IPS-NIHi11 (cell line): ENCODE results near the gene SNRNP200.
"Not testable (repeated sequence)": the region's sequence is repeated elsewhere in the genome, so short reads cannot be mapped to it uniquely, and the experiment has no call there.

Experiments used
- DNase-seq: peaks from one replicate; pipeline ENCODE4 v3.0.0; 2012; ENCODE audit warnings: mixed read lengths, low spot score

The SNRNP200 gene

DNA sequence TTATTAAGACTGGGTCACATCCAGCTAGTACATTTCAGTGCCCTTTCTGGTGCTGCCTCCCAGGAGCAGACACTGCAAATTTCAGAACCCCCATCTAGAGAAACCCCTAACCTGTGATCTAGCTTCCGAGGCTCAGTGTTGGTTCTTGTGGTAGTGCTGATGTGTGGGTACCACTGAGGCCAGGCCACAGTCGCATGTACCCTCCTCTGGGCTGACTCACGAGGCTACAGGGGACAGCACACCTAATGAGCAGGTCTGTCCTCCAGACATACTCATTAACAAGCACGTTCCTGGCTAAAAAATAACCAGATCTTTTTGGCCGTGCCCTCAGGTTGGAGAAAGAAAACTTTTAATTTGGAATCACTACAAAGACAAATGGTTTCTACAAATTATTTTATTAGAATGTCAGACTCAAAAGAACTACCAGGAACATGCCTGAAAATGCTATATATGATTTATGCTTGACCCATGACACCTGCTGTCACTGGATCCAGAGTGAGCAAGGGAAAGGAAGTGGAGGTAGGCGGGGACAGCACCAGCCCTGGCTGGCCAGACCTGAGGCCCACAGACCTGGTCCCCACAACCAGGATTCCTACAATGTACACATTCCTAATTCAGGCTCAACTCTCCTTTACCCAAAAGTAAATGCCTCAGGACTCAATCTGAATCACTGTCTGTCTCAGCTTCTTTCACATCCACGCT is 30.8 kb downstream of the SNRNP200 start:
- no peak for DNase-seq

- no peak for DNase-seq
Observed at GRCh38 chr2:96273763-96274162, 31.6 kb downstream of the SNRNP200 start.

- DNase-seq, result no peak
Observed at GRCh38 chr2:96271995-96272394, 33.4 kb downstream of the SNRNP200 start.

GRCh38 chr2:96267159-96267971 is 38.0 kb downstream of the SNRNP200 start:
- DNase-seq, result peak; percentile 64

GRCh38 chr2:96265840-96266679 is 39.3 kb downstream of the SNRNP200 start, which contains the start of the genes CIAO1 and TMEM127:
TSS of gene CIAO1 (plus strand) at chr2:96266225. CDS start at chr2:96266351, 126 bp downstream.
TSS of gene TMEM127 (minus strand) at chr2:96265997. CDS start at chr2:96265381, 616 bp downstream.
- peak; percentile 97 for DNase-seq

DNA sequence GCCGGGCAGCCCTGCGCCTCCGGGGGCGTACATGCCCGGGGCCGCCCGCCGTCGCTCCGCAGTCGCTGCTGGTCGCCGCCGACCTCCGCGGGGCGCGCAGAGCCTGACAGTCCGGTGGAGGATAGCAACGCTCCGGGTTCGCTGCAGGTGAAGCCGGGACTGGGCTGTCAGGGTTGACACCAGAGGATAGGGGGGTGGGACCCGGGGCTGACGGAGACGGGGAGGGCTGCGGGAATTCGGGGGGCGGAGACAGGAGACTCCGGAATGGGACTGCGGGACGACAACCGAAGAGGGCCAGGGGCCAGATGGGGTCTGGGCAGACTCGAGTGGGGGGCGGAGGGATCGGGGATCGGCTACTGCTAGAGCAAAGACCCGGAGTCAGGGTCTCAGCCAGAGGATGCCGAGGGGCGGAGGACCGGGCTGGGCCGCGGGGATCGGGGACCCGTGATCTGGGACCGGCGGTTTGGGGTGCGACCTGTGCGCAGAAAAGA is 40.0 kb downstream of the SNRNP200 start:
- DNase-seq, result peak; percentile 70

GRCh38 chr2:96264656-96265348 is 40.5 kb downstream of the SNRNP200 start:
- DNase-seq, result no peak

- no peak for DNase-seq
Observed at GRCh38 chr2:96264086-96264485, 41.3 kb downstream of the SNRNP200 start.

DNA sequence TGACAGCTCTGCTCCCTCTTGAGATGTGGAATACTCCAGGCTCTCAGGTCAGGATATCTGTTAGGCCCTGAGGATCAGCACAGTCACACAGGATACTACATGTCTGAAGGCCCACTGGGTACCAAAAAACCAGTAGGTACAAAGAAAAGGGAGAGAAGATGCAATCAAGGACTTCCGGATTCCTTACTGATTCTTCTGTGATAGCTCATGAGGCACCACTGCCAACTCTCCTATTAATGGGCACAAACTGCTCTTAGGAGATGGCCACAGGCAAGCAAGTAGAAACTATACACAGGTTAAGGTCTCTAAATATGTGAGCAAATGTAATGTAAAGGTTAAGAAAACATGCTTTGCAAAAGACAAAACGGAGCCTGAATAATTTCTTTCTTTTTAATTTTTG is 43.0 kb downstream of the SNRNP200 start:
- no peak for DNase-seq

GRCh38 chr2:96261328-96262003 is 43.9 kb downstream of the SNRNP200 start:
- DNase-seq, result no peak

DNA sequence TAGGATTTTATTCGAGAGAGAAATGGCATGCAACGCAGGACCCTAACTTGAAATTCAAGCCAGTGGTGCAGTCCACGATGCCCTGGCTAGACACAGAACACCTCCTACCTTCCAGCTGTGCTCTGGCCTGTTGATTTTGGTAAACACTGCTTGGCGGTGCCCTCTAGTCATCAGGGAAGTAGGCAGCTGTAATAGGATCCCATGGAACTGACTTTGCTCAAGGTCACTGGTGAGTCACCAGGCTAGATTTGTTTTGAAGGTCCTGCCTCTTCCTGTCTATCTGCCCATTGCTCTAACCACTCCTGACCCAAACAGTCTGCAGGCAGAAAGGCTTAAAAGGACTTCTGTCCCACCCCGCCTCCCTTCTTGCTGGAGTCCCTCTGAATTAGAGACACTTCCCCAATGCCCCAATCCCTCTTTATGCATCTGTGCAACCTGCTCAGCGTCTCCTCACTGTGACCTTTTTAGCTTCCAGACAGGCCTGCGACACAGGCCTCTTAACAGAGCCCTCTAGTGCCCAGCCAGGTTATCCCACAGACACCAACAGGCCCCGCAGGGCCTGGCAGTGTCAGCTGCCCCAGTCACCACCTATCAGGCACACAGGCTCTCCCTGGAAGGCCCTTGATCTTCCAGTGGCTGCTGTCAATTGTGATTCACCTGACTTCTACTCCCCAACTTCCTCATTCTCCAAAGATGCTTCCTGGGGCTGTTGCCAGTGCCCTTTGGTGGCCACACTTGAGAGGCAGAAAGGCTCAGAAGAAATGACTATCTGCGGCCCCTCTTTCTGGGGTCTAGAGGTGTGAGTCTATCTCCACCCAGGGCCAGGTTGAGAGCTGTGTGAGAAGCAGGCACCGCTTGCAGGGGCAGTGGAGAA is 44.7 kb downstream of the SNRNP200 start:
- peak; percentile 75 for DNase-seq

DNA sequence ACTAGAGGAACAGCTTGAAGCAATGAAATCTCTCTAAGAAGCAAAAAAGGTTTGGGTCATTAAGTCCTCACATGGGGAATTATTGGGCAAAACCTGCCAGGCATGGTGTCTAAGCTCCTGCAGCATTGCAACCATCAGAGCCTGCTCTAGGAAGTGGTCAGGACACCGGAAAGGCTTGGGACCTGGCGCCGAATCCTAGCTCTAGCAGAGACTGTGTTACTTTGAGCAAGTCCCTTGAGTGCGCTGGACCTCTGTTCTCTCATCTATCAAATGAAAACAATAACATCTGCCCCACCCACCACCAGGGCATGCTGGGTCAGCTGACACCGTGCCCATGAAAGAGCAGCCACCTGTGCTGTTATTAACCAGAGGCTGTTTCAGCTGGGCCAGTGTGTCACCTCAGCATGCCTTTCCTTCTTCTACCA is 45.8 kb downstream of the SNRNP200 start:
- no peak for DNase-seq

DNA sequence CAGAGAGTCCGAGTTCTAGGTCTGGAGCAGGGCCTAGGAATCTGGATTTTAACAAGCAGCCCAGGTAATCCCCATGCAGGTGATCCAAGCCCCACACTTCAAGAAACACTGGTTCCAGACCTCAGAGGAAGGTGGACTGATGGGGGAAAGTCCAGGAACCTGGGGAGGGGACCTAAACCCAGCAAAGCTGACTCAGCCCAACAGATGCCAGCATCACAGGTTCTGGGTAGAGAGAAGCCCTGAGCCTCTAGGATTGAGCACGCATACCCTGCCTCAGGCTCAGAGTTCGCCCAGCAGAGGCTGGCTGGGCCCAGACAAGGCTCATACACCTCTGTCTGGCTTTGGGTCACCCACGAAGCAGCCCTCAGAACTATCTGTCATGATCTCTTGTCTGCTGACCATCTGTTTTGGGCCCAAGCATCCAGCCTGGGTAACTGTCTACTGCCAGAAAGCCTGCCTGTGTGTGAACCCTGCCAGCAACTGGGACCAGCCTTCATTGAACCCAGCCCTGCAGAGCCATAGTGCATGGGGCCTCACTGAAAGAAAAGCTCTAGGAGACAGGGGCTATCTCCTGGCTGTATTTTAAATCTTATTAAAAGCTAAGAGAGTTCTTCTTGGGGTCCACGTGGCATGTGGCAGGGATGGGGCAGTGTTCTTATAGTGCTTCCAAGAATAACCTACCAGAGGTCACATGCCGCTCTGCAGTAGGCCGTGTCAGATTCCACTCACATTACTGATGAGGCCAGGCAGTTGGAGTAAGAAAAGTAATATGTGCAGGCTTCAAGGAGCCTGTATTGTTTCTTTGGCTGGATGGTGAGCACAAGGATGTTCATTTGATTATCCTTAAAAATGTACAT is 47.0 kb downstream of the SNRNP200 start:
- DNase-seq, result no peak

GRCh38 chr2:96257744-96258143 is 47.6 kb downstream of the SNRNP200 start:
- DNase-seq, result not testable (repeated sequence)

GRCh38 chr2:96256611-96257113 is 48.7 kb downstream of the SNRNP200 start:
- DNase-seq, result no peak

- no peak for DNase-seq
Observed at GRCh38 chr2:96254571-96254970, 50.8 kb downstream of the SNRNP200 start.

DNA sequence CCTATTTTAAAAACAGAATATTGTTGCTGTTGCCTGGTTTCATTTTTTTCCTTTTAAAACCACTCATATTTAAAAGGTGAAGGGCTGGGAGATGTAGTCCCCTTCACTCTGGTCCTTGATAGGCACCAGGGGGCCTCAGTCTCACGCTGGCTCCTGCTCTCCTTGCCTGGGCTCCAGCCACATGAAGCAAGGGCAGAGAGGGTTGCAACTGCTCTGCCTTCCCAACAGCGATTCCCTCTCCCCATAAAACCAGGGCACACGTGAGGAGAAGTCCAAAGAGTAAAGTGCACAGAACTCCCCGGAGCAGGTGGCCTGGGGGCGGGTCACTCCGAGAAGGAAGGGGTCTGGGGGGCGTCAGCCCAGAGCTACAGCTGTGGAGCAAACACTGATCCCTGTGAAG is 52.3 kb downstream of the SNRNP200 start:
- DNase-seq, result no peak

GRCh38 chr2:96252526-96252925 is 52.8 kb downstream of the SNRNP200 start:
- DNase-seq, result no peak
